Measurements from ENCODE around the gene WDR70.
"Not testable (repeated sequence)": the region's sequence is repeated elsewhere in the genome, so short reads cannot be mapped to it uniquely, and the experiment has no call there.

The WDR70 gene

GRCh38 chr5:37511646-37512045, 132.5 kb downstream of the WDR70 start:
- no peak overlapping the region for H3K4me3 ChIP-seq
- no peak overlapping the region for H3K27ac ChIP-seq
- H4K20me1 ChIP-seq = no peaks in the 10 kb centered on the region
- TF ChIP-seq Cebpa-rat (IDR thresholded peaks at IDR 0.05) = no peak
- no peaks in the 10 kb centered on the region for H3K4me1 ChIP-seq
- 0 out of 2 replicates have a peak, but pooled peaks cover 9% of the 10 kb centered on the region for H3K36me3 ChIP-seq
- H3K4me2 ChIP-seq = no peak overlapping the region
- no peak overlapping the region for H3K9ac ChIP-seq
- no peaks in the 10 kb centered on the region for H3K27me3 ChIP-seq
- H3K9me3 ChIP-seq = no peaks in the 10 kb centered on the region

GRCh38 chr5:37514946-37515345, 135.8 kb downstream of the WDR70 start:
- Histone ChIP-seq H3K4me2 (no peak overlapping the region), H3K9me3 (peaks cover 18% of the 10 kb centered on the region), H3K9ac (no peak overlapping the region), H3K36me3 (peaks cover 27% of the 10 kb centered on the region), H3K27ac (no peak overlapping the region), H3K4me1 (no peaks in the 10 kb centered on the region), H3K4me3 (no peak overlapping the region), H4K20me1 (no peaks in the 10 kb centered on the region), H3K27me3 (no peaks in the 10 kb centered on the region)
- no peak for TF ChIP-seq Cebpa-rat (IDR thresholded peaks at IDR 0.05)

GRCh38 chr5:37517686-37518085, 138.6 kb downstream of the WDR70 start:
- H3K9ac ChIP-seq = no peak overlapping the region
- no peaks in the 10 kb centered on the region for H3K4me1 ChIP-seq
- H3K4me2 ChIP-seq = no peak overlapping the region
- no peaks in the 10 kb centered on the region for H3K27me3 ChIP-seq
- H4K20me1 ChIP-seq = no peaks in the 10 kb centered on the region
- H3K9me3 ChIP-seq = peaks cover 33% of the 10 kb centered on the region
- H3K36me3 ChIP-seq = peaks cover 38% of the 10 kb centered on the region
- TF ChIP-seq Cebpa-rat (IDR thresholded peaks at IDR 0.05) = no peak
- no peak overlapping the region for H3K4me3 ChIP-seq
- H3K27ac ChIP-seq = no peak overlapping the region

GRCh38 chr5:37518356-37518755, 139.2 kb downstream of the WDR70 start:
- H3K9ac ChIP-seq, H3K4me1 ChIP-seq: not testable (repeated sequence)

GRCh38 chr5:37519304-37519703, 140.2 kb downstream of the WDR70 start:
- no peaks in the 10 kb centered on the region for H4K20me1 ChIP-seq
- H3K9ac ChIP-seq = no peak overlapping the region
- no peak overlapping the region for H3K4me2 ChIP-seq
- peaks cover 41% of the 10 kb centered on the region for H3K36me3 ChIP-seq
- H3K4me1 ChIP-seq = no peaks in the 10 kb centered on the region
- H3K27ac ChIP-seq = no peak overlapping the region
- TF ChIP-seq Cebpa-rat (IDR thresholded peaks at IDR 0.05) = no peak
- 0 out of 2 replicates have a peak overlapping the region, but pooled peaks have one; percentile 36 for H3K4me3 ChIP-seq
- H3K9me3 ChIP-seq = peaks cover 43% of the 10 kb centered on the region
- no peaks in the 10 kb centered on the region for H3K27me3 ChIP-seq

More at GRCh38 chr5:37518356-37518755, 139.2 kb downstream of the WDR70 start:
- Histone ChIP-seq H3K9me3 (peaks cover 40% of the 10 kb centered on the region), H3K36me3 (peaks cover 41% of the 10 kb centered on the region)
- H3K27ac ChIP-seq, H3K4me2 ChIP-seq, H4K20me1 ChIP-seq, H3K27me3 ChIP-seq, H3K4me3 ChIP-seq: not testable (repeated sequence)

GRCh38 chr5:37519807-37520206, 140.7 kb downstream of the WDR70 start:
- Histone ChIP-seq H3K9ac (no peak overlapping the region), H3K4me3 (no peak overlapping the region), H3K36me3 (peaks cover 41% of the 10 kb centered on the region), H3K4me1 (no peaks in the 10 kb centered on the region), H3K9me3 (peaks cover 43% of the 10 kb centered on the region), H3K27ac (no peak overlapping the region), H3K27me3 (no peaks in the 10 kb centered on the region), H4K20me1 (no peaks in the 10 kb centered on the region), H3K4me2 (no peak overlapping the region)
- TF ChIP-seq Cebpa-rat (IDR thresholded peaks at IDR 0.05) = no peak

- no peak overlapping the region for H3K4me2 ChIP-seq
- no peak overlapping the region for H3K27ac ChIP-seq
- H3K9me3 ChIP-seq = peaks cover 43% of the 10 kb centered on the region
Measured at GRCh38 chr5:37520811-37521210, 141.7 kb downstream of the WDR70 start.

GRCh38 chr5:37532976-37533740, 154.0 kb downstream of the WDR70 start:
- Histone ChIP-seq H3K4me3 (no peak overlapping the region), H3K27ac (no peak overlapping the region), H3K4me1 (no peaks in the 10 kb centered on the region), H3K4me2 (no peak overlapping the region), H4K20me1 (no peaks in the 10 kb centered on the region), H3K9ac (no peak overlapping the region), H3K36me3 (peaks cover 15% of the 10 kb centered on the region), H3K9me3 (peaks cover 9% of the 10 kb centered on the region), H3K27me3 (no peaks in the 10 kb centered on the region)
- TF ChIP-seq Cebpa-rat (IDR thresholded peaks at IDR 0.05) = no peak

More at GRCh38 chr5:37520811-37521210, 141.7 kb downstream of the WDR70 start:
- H3K4me1 ChIP-seq = no peaks in the 10 kb centered on the region
- no peaks in the 10 kb centered on the region for H3K27me3 ChIP-seq
- no peaks in the 10 kb centered on the region for H4K20me1 ChIP-seq
- TF ChIP-seq Cebpa-rat (IDR thresholded peaks at IDR 0.05) = no peak
- H3K9ac ChIP-seq = no peak overlapping the region
- peaks cover 41% of the 10 kb centered on the region for H3K36me3 ChIP-seq
- H3K4me3 ChIP-seq = no peak overlapping the region

- Histone ChIP-seq H3K4me1 (no peaks in the 10 kb centered on the region), H3K4me2 (no peak overlapping the region), H3K9me3 (peaks cover 9% of the 10 kb centered on the region), H3K27ac (no peak overlapping the region), H3K9ac (no peak overlapping the region), H3K27me3 (no peaks in the 10 kb centered on the region), H3K4me3 (no peak overlapping the region), H4K20me1 (no peaks in the 10 kb centered on the region), H3K36me3 (peaks cover 15% of the 10 kb centered on the region)
- TF ChIP-seq Cebpa-rat (IDR thresholded peaks at IDR 0.05) = no peak
Measured at GRCh38 chr5:37533851-37534250, 154.7 kb downstream of the WDR70 start.

- Histone ChIP-seq H3K36me3 (0 out of 2 replicates have a peak, but pooled peaks cover 5% of the 10 kb centered on the region), H4K20me1 (no peaks in the 10 kb centered on the region), H3K27ac (no peak overlapping the region)
Measured at GRCh38 chr5:37539459-37539858, 160.3 kb downstream of the WDR70 start.

More at GRCh38 chr5:37539459-37539858, 160.3 kb downstream of the WDR70 start:
- no peaks in the 10 kb centered on the region for H3K4me1 ChIP-seq
- no peak overlapping the region for H3K9ac ChIP-seq
- no peaks in the 10 kb centered on the region for H3K9me3 ChIP-seq
- TF ChIP-seq Cebpa-rat (IDR thresholded peaks at IDR 0.05) = no peak
- H3K4me2 ChIP-seq = no peak overlapping the region
- H3K4me3 ChIP-seq = no peak overlapping the region
- H3K27me3 ChIP-seq = no peaks in the 10 kb centered on the region

Data from BLaER1 (cell line).